ENCODE measurements around the gene TRAM2.

The TRAM2 gene, protein sequence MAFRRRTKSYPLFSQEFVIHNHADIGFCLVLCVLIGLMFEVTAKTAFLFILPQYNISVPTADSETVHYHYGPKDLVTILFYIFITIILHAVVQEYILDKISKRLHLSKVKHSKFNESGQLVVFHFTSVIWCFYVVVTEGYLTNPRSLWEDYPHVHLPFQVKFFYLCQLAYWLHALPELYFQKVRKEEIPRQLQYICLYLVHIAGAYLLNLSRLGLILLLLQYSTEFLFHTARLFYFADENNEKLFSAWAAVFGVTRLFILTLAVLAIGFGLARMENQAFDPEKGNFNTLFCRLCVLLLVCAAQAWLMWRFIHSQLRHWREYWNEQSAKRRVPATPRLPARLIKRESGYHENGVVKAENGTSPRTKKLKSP

GRCh38 chr6:52577022-52577777 lies at the start of gene TRAM2:
Gene TRAM2 (minus strand): TSS chr6:52577060. CDS start chr6:52576915, 145 bp downstream.
- DNase-seq, result peak; percentile 36 to 48

GRCh38 chr6:52622810-52623209 lies 46.0 kb upstream of the TRAM2 start:
- no peak for DNase-seq

GRCh38 chr6:52621631-52622030 lies 44.8 kb upstream of the TRAM2 start:
- no peak for DNase-seq

DNA sequence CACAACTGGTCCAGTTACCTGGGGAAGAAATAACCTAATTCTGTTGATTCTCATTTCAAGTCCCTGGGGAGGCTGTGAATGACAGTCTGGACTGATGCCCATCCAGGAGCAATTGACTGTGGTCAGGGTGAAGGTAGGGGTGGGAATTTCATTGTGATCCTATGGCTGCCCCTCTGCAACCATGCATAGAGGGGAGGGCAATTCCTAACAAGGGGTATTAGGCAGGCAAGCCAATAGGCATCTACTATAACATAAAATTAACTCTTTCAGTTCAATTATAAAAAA lies 44.0 kb upstream of the TRAM2 start:
- no peak for DNase-seq

- no peak for DNase-seq
These were observed 43.4 kb upstream of the TRAM2 start for GRCh38 chr6:52620055-52620905.

DNA sequence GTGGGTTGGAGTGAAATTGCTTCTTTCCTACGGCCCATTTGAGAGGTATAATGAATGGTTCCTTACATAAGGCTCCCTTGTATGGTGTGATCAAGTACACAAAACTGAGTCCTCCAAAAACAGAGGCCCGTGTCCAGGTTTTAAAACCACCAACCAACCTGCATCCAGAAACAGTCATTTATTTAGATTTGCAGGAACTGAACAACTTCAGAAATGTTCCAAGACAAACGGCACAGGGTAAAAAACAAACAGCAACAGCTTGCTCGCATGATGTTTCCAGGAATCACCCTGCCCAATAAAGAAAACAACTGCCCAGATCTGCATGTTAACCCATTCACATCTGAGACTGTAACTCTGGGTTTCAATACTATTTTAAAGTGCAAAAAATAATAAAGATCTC lies 40.2 kb upstream of the TRAM2 start:
- DNase-seq, result no peak

GRCh38 chr6:52616059-52616690 lies 39.3 kb upstream of the TRAM2 start:
- no peak for DNase-seq

DNA sequence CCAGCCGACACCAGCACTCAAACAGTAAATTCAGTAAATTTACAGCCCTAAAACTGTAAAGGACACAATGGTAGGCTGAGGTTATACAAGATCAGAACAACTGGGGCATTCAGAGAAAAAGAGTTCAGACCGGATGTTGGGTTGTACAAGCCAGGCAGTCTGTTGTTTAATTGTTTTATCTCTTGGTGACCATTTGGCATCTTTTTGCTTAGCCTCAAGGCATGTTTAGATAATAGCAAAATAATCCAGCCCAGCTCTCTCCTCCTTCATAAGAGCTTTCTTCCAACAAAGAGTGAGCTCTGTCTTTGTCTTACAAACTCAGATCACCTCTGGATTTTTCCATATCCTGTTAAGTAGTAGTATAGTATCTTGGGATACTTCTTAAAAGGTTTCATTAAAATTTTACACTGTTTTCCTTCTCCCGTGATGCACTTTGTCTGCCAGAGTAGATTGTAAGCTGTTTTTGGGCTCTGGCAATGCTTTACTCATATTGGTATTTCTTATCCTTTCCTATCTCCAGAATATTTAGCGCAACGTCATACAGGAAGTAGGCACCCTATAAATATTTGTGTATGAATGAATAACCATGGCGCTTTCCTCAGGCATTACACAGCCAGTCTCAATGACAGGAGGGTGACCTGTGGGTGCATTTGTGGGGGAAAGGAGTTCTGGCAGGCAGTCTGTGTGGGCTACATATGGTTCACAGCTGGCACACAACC lies 35.6 kb upstream of the TRAM2 start:
- DNase-seq, result no peak

- DNase-seq, result peak; percentile 29 to 38
These were observed 35.0 kb upstream of the TRAM2 start for GRCh38 chr6:52611833-52612232.

GRCh38 chr6:52610745-52611355 lies 34.0 kb upstream of the TRAM2 start:
- peak in 1 of 2 experiments; percentile 18 for DNase-seq

GRCh38 chr6:52610011-52610410 lies 33.2 kb upstream of the TRAM2 start:
- DNase-seq, result no peak

- DNase-seq, result no peak
These were observed 28.8 kb upstream of the TRAM2 start for GRCh38 chr6:52605610-52606185.

- peak; percentile 12 to 17 for DNase-seq
These were observed 26.3 kb upstream of the TRAM2 start for GRCh38 chr6:52603000-52603795.

DNA sequence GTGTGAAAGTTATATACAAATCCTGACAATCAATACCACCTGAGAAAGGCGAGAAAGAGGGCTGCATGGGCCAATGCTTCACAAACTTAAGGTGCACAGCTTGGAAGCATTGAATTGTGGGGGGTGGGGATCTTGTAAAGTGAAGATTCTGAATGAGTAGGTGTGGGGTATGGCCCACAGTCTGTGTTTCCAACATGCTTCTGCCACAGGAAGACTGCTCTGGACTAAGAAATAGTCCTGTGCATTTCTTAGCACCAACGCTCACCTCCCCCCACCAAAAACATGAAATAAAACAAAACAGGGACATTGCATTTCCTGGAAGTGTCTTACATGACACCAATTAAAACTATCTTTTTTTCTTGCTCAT lies 21.9 kb upstream of the TRAM2 start:
- DNase-seq, result no peak

GRCh38 chr6:52598123-52598823 lies 21.4 kb upstream of the TRAM2 start:
- DNase-seq, result peak; percentile 64 to 78

- DNase-seq, result no peak
These were observed 20.9 kb upstream of the TRAM2 start for GRCh38 chr6:52597738-52598122.

- DNase-seq, result no peak
These were observed 19.6 kb upstream of the TRAM2 start for GRCh38 chr6:52596371-52597028.

- no peak for DNase-seq
These were observed 18.9 kb upstream of the TRAM2 start for GRCh38 chr6:52595796-52596130.

DNA sequence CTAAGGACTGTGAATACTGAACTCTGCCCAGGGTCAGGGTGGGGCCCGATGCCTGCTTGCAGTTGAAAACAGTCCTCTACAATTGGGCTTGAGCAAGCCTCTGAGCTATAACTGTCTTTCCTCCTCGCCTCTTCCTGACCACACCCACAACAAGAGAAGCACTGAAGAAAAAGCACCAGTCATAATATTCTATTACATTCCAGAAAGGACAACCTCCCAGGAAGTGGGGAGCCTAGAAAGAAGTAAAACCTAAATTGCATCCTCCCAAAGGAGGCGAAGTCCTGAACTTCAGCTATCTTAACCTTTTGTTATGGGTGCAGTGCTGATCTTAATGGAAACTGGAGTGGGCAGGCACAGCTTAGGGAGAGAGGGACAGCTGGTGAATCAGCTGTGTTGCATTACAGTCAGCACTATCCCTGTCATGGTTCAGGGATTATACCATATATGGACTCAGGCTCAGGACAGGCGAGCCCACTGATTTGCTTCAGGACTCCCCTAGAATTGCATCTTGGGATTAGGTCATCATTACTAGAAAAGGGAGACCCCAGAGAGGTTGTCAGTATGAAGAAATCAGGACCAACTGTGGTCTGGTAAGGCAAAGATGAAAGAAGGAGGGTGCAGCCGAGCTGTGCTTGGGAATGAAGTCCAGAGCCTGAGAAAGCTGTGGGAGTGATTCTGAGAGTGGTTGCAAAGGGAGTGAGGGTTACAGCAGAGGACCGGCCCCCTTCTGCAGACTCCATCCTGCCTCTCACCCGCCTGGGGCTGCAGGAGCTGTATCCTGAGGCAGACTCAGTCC lies 18.3 kb upstream of the TRAM2 start:
- DNase-seq, result peak; percentile 57 to 59
